ENCODE data around the gene SATB1.

DNA sequence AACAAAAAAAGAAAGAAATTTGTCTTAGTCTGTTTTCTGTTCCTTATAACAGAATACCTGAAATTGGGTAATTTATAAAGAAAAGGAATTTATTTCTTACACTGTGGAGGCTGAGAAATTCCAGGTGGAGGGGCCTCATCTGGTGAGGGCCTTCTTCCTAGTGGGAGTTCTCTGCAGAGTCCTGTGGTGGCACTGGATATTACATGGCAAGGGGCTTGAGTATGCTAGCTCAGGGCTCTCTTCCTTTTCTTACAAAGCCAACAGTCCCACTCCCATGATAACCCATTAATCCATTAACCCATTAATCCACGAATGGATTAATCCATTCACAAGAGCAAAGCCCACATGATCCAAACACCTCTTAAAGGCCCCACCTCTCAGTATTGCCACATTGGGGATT, 2.9 kb upstream of the SATB1 start:
- TF ChIP-seq, protein P1, sequence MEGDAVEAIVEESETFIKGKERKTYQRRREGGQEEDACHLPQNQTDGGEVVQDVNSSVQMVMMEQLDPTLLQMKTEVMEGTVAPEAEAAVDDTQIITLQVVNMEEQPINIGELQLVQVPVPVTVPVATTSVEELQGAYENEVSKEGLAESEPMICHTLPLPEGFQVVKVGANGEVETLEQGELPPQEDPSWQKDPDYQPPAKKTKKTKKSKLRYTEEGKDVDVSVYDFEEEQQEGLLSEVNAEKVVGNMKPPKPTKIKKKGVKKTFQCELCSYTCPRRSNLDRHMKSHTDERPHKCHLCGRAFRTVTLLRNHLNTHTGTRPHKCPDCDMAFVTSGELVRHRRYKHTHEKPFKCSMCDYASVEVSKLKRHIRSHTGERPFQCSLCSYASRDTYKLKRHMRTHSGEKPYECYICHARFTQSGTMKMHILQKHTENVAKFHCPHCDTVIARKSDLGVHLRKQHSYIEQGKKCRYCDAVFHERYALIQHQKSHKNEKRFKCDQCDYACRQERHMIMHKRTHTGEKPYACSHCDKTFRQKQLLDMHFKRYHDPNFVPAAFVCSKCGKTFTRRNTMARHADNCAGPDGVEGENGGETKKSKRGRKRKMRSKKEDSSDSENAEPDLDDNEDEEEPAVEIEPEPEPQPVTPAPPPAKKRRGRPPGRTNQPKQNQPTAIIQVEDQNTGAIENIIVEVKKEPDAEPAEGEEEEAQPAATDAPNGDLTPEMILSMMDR (IDR thresholded peaks at IDR 0.05), result no peak
- TF ChIP-seq POLR2A (IDR thresholded peaks at IDR 0.05) (no peak), POLR2AphosphoS5 (IDR thresholded peaks at IDR 0.05) (no peak)
